ENCODE data around the gene MTRR.

DNA sequence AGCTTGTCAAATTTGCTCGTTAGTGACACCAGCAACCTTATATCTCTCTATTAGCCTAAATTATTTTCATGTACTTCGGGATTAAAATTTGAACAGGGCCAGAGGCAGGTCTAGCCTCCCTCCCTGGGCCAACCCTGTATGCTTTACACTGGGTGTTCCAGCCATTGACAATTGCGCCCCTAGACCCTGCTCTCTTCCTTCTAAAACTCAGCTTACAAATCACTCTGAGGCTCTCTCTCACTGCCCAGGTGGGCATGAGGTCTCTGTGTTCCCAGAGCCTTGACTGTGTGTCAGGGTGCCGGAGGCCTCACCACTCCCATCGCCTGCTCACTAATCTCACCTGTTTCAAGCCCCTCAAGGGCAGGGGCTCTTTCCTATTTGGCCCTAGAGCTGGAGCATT, 11.6 kb upstream of the MTRR start:
- TF ChIP-seq, protein P1, sequence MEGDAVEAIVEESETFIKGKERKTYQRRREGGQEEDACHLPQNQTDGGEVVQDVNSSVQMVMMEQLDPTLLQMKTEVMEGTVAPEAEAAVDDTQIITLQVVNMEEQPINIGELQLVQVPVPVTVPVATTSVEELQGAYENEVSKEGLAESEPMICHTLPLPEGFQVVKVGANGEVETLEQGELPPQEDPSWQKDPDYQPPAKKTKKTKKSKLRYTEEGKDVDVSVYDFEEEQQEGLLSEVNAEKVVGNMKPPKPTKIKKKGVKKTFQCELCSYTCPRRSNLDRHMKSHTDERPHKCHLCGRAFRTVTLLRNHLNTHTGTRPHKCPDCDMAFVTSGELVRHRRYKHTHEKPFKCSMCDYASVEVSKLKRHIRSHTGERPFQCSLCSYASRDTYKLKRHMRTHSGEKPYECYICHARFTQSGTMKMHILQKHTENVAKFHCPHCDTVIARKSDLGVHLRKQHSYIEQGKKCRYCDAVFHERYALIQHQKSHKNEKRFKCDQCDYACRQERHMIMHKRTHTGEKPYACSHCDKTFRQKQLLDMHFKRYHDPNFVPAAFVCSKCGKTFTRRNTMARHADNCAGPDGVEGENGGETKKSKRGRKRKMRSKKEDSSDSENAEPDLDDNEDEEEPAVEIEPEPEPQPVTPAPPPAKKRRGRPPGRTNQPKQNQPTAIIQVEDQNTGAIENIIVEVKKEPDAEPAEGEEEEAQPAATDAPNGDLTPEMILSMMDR (IDR thresholded peaks at IDR 0.05): no peak
- TF ChIP-seq POLR2A (IDR thresholded peaks at IDR 0.05) (no peak), POLR2AphosphoS5 (IDR thresholded peaks at IDR 0.05) (no peak)

Data from prostate gland (tissue), 2 donors.